H1 (cell line): ENCODE measurements around the gene NFXL1.

ENCODE experiments used
- CBX8 ChIP-seq: fragments of 300-800, 300-1000 bp; sonication (generic); IDR thresholded peaks from 2 replicates; pipeline ENCODE4 v1.7.1; 2016; ENCODE audit warnings: low read depth, low read length, borderline replicate concordance
- CHD2 ChIP-seq: IDR thresholded peaks from 2 replicates; pipeline ENCODE4 v1.6.1; 2012; ENCODE audit warnings: low read length, improper control_type of control experiment
- CREB1 ChIP-seq: IDR thresholded peaks from 2 replicates; pipeline ENCODE4 v1.6.1; 2012; ENCODE audit warnings: inconsistent platforms
- CTCF ChIP-seq, 3 experiments: IDR thresholded peaks; 1 replicate in 2 of 3; 2 replicates in 1 of 3; pipeline versions ENCODE4 v1.5.1 to v1.6.1; 2011; ENCODE audit warnings: low read length in 3 of 3, mild to moderate bottlenecking in 3 of 3, inconsistent platforms in 2 of 3, low read depth in 1 of 3, moderate library complexity in 1 of 3; ENCODE audit not compliant: insufficient read depth in 1 of 3; ENCODE audit errors: control extremely low read depth in 1 of 3
- E2F6 ChIP-seq: IDR thresholded peaks from 2 replicates; pipeline ENCODE4 v1.6.1; 2012; ENCODE audit warnings: inconsistent platforms
- EP300 ChIP-seq, 2 experiments: IDR thresholded peaks; 1 replicate in 1 of 2; 2 replicates in 1 of 2; pipeline ENCODE4 v1.6.1; 2011 to 2012; ENCODE audit warnings: low read depth in 2 of 2, low read length in 2 of 2, mild to moderate bottlenecking in 2 of 2, borderline replicate concordance in 1 of 2, inconsistent platforms in 1 of 2, moderate library complexity in 1 of 2
- GTF2F1 ChIP-seq: IDR thresholded peaks from 2 replicates; pipeline ENCODE4 v1.6.1; 2012; ENCODE audit warnings: low read depth, low read length, improper control_type of control experiment, borderline replicate concordance
- POLR2A ChIP-seq, 2 experiments: IDR thresholded peaks; 1 replicate in 1 of 2; 2 replicates in 1 of 2; pipeline ENCODE4 v1.6.1; 2011; ENCODE audit warnings: low read depth in 2 of 2, low read length in 2 of 2, mild to moderate bottlenecking in 2 of 2; ENCODE audit errors: control extremely low read depth in 1 of 2
- POLR2AphosphoS5 ChIP-seq: IDR thresholded peaks from 2 replicates; pipeline ENCODE4 v1.6.1; 2011; ENCODE audit warnings: low read depth, low read length
- RAD21 ChIP-seq, 2 experiments: IDR thresholded peaks in 1 of 2; conservative IDR thresholded peaks in 1 of 2; 2 replicates each; pipeline ENCODE4 v1.6.1; 2011; ENCODE audit warnings: low read depth in 2 of 2, low read length in 2 of 2, improper control_type of control experiment in 1 of 2, inconsistent platforms in 1 of 2, mild to moderate bottlenecking in 1 of 2, moderate library complexity in 1 of 2
- RXRA ChIP-seq: IDR thresholded peaks from 2 replicates; pipeline ENCODE4 v1.6.1; 2011; ENCODE audit warnings: low read depth, mild to moderate bottlenecking, low read length, moderate library complexity; ENCODE audit not compliant: insufficient read depth
- SIN3A ChIP-seq, 2 experiments: IDR thresholded peaks in 1 of 2; conservative IDR thresholded peaks in 1 of 2; 2 replicates each; pipeline ENCODE4 v1.6.1; 2011 to 2012; ENCODE audit warnings: low read length in 2 of 2, improper control_type of control experiment in 1 of 2, low read depth in 1 of 2, mild to moderate bottlenecking in 1 of 2
- TAF1 ChIP-seq: IDR thresholded peaks from 2 replicates; pipeline ENCODE4 v1.6.1; 2011; ENCODE audit warnings: mild to moderate bottlenecking, low read depth, low read length
- YY1 ChIP-seq: IDR thresholded peaks from 2 replicates; pipeline ENCODE4 v1.6.1; 2011; ENCODE audit warnings: low read depth, mild to moderate bottlenecking, low read length

- TF ChIP-seq RAD21 (IDR thresholded peaks at IDR 0.05 in 1 of 2, conservative IDR thresholded peaks at IDR 0.05 in 1 of 2; ENCODE audit: low read depth in 2 of 2, low read length in 2 of 2) (no peak), EP300 (IDR thresholded peaks at IDR 0.05; ENCODE audit: borderline replicate concordance in 1 of 2, low read depth in 2 of 2, low read length in 2 of 2) (no peak), CTCF (IDR thresholded peaks at IDR 0.05; ENCODE audit: control extremely low read depth in 1 of 3, insufficient read depth in 1 of 3, low read depth in 1 of 3, low read length in 3 of 3) (no peak), RXRA (no peak), YY1 (no peak), POLR2AphosphoS5 (no peak), CHD2 (no peak), CREB1 (no peak), POLR2A (IDR thresholded peaks at IDR 0.05; ENCODE audit: control extremely low read depth in 1 of 2, low read depth in 2 of 2, low read length in 2 of 2) (no peak), TAF1 (no peak), CBX8 (no peak), GTF2F1 (no peak), SIN3A (conservative IDR thresholded peaks at IDR 0.05 in 1 of 2, IDR thresholded peaks at IDR 0.05 in 1 of 2; ENCODE audit: low read depth in 1 of 2, low read length in 2 of 2) (no peak), E2F6 (no peak)
These were observed 109.8 kb downstream of the NFXL1 start for GRCh38 chr4:47804598-47804997.
